Fibroblast of the aortic adventitia (primary cell): ENCODE results near the gene SPNS1. TPM values are rescaled to one million over a fixed set of nuclear protein-coding genes. Genes with fewer than 3 reads are reported as not detected.

Source experiments
- DNase-seq: peaks from one replicate; pipeline ENCODE4 v3.0.0-alpha.2; 2010; ENCODE audit warnings: low read depth
- H3K4me3 ChIP-seq: 2 replicates; pipeline ENCODE4 v1.5.1; 2011; ENCODE audit warnings: low read depth, mild to moderate bottlenecking, control low read depth, low read length, moderate library complexity
- CTCF ChIP-seq: IDR thresholded peaks from 2 replicates; pipeline ENCODE4 v1.5.1; 2011; ENCODE audit warnings: mild to moderate bottlenecking, low read length, control low read depth, inconsistent platforms; ENCODE audit not compliant: insufficient read depth
- total RNA-seq: library from RNA; depleted of rRNA; stranded (reverse); fragments of >200 nt; gene quantifications from 2 replicates; pipeline ENCODE4 v1.2.3, GENCODE V29; 2012; ENCODE audit warnings: low replicate concordance

SPNS1 gene
- total RNA-seq, 1 donor = 27.1 TPM

GRCh38 chr16:28931801-28932225 lies 42.8 kb upstream of the SPNS1 start, which contains the start of gene CD19:
CD19 (plus strand) TSS chr16:28931971; CDS start chr16:28932001, 30 bp downstream.
- TF ChIP-seq CTCF = no peak
- DNase-seq = no peak
- no peak within 1 kb of the TSS for H3K4me3 ChIP-seq

GRCh38 chr16:28932339-28933141 lies 42.0 kb upstream of the SPNS1 start:
- TF ChIP-seq CTCF = no peak
- DNase-seq = no peak
- H3K4me3 ChIP-seq = no peak overlapping the region

GRCh38 chr16:28933171-28933570 lies 41.4 kb upstream of the SPNS1 start:
- H3K4me3 ChIP-seq = no peak overlapping the region
- TF ChIP-seq CTCF = no peak
- no peak for DNase-seq

- DNase-seq = no peak
- no peak overlapping the region for H3K4me3 ChIP-seq
- no peak for TF ChIP-seq CTCF
Observed at GRCh38 chr16:28935346-28935745, 39.2 kb upstream of the SPNS1 start.

- TF ChIP-seq CTCF = no peak
- peak; percentile 53 for DNase-seq
Observed at GRCh38 chr16:28935924-28936783, 38.4 kb upstream of the SPNS1 start.

GRCh38 chr16:28936784-28937155 lies 37.8 kb upstream of the SPNS1 start:
- no peak for TF ChIP-seq CTCF
- no peak for DNase-seq
- H3K4me3 ChIP-seq = no peak overlapping the region

More at GRCh38 chr16:28935924-28936783, 38.4 kb upstream of the SPNS1 start:
- peak overlapping the region; percentile 28 for H3K4me3 ChIP-seq
